Activated B cell treated with CpG ODN at 0.5 μM for 24 hours (primary cell): ENCODE measurements around the gene PPM1N. TPM values are rescaled to one million over a fixed set of nuclear protein-coding genes. Genes with fewer than 3 reads are reported as not detected.

ENCODE experiments used
- ATAC-seq: fragments of 200-7000 bp; cut with Tn5 transposase; one replicate; pipeline ENCODE4 v1.10.0; 2021; ENCODE audit warnings: low read depth, mild to moderate bottlenecking, moderate library complexity
- CTCF ChIA-PET: fragments of 350-600 bp; sonication (Branson Sonifier 250); formaldehyde crosslinking; loops from one replicate; lab custom pipeline; 2021; ENCODE audit warnings: antibody characterized with exemption; lab: Charles Lee
- POLR2A ChIA-PET: fragments of 350-600 bp; sonication (Branson Sonifier 250); formaldehyde crosslinking; loops from one replicate; lab custom pipeline; 2021; ENCODE audit warnings: antibody characterized with exemption; lab: Charles Lee
- DNase-seq: peaks from one replicate; pipeline ENCODE4 v3.0.0; 2022
- H3K27ac Mint-ChIP-seq: one replicate; pipeline ENCODE4 v1.8.0; 2020; ENCODE audit warnings: mixed read lengths
- H3K27me3 Mint-ChIP-seq: one replicate; pipeline ENCODE4 v1.8.0; 2021; ENCODE audit warnings: mixed read lengths
- H3K36me3 Mint-ChIP-seq: one replicate; pipeline ENCODE4 v1.8.0; 2021; ENCODE audit warnings: low read depth, mixed read lengths
- H3K4me1 Mint-ChIP-seq: one replicate; pipeline ENCODE4 v1.8.0; 2021; ENCODE audit warnings: mixed read lengths
- H3K4me3 Mint-ChIP-seq: one replicate; pipeline ENCODE4 v1.8.0; 2020; ENCODE audit warnings: mild to moderate bottlenecking, mixed read lengths
- H3K9me3 Mint-ChIP-seq: one replicate; pipeline ENCODE4 v1.8.0; 2020; ENCODE audit warnings: mixed read lengths
- intact Hi-C: fragments of 100-400 bp; cut with micrococcal nuclease; formaldehyde crosslinking; loops from one replicate; pipeline ENCODE4 v1.15.1; 2024
- total RNA-seq: library from RNA; stranded (reverse); gene quantifications from 2 replicates; pipeline ENCODE4 v1.2.3, GENCODE V29; 2022
- TF ChIP-seq, protein P1 (sequence below): fragments of 200-600 bp; IDR thresholded peaks from one replicate; pipeline ENCODE4 v1.8.0; 2022; ENCODE audit warnings: antibody characterized with exemption, mild to moderate bottlenecking

The PPM1N gene
- total RNA-seq, 1 donor from 2014 or later = 0.80 TPM

DNA sequence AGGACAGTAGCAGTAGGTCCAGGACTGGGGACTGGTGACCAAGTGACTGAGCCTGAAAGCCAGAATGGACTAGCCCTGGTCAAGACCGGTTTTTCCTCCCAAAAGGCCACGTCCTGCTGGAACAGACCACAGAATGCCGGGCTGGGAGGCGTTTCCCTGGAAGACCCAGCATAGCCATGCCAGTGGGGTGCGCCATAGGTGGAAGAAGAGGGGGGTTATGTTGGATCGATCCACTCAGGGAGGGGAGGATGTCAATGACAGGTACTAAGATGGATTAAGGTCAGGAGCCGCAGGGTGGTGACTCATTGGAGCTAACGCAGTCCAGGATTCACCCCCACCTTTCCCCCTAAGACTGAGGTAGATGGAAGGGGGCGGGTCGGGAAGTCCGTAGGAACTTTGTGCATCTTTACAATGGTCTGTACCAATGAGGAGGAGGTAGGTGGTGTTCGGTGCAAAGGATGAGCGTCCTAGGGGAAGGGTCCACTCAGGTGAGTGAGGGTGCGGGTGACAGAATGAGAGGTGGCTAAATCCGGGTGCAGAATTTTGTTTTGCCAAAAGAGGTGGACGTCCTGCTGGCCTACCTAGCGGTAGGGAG, 30.0 kb downstream of the PPM1N start:
- ChIA-PET POLR2A (interaction anchor here (0.5 to 2.4 kb wide), 5 partner anchors 12 to 190 kb away, joined by 3 to 6 read pairs (median 4); no protein-coding TSS in a partner anchor), CTCF (interaction anchor here (2.2 kb wide), 1 partner anchor 30 kb away, joined by 7 read pairs; no protein-coding TSS in a partner anchor)
- Mint-ChIP-seq H3K27me3 (no peaks in the 10 kb centered on the region), H3K36me3 (peaks cover 45% of the 10 kb centered on the region), H3K9me3 (no peaks in the 10 kb centered on the region), H3K27ac (peak overlapping the region; percentile 41), H3K4me1 (peaks cover 30% of the 10 kb centered on the region), H3K4me3 (no peak overlapping the region)
- TF ChIP-seq, protein P1, sequence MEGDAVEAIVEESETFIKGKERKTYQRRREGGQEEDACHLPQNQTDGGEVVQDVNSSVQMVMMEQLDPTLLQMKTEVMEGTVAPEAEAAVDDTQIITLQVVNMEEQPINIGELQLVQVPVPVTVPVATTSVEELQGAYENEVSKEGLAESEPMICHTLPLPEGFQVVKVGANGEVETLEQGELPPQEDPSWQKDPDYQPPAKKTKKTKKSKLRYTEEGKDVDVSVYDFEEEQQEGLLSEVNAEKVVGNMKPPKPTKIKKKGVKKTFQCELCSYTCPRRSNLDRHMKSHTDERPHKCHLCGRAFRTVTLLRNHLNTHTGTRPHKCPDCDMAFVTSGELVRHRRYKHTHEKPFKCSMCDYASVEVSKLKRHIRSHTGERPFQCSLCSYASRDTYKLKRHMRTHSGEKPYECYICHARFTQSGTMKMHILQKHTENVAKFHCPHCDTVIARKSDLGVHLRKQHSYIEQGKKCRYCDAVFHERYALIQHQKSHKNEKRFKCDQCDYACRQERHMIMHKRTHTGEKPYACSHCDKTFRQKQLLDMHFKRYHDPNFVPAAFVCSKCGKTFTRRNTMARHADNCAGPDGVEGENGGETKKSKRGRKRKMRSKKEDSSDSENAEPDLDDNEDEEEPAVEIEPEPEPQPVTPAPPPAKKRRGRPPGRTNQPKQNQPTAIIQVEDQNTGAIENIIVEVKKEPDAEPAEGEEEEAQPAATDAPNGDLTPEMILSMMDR = no peak
- no peak for ATAC-seq
- DNase-seq = no peak
- intact Hi-C loops = no loop called here

- no peaks in the 10 kb centered on the region for H3K9me3 Mint-ChIP-seq
- ATAC-seq = peak; percentile 31
- POLR2A ChIA-PET = interaction anchor here (0.5 to 2.4 kb wide), 6 partner anchors 11 to 189 kb away, joined by 3 to 6 read pairs (median 4); no protein-coding TSS in a partner anchor
- no peaks in the 10 kb centered on the region for H3K27me3 Mint-ChIP-seq
- TF ChIP-seq, protein P1 = no peak
- intact Hi-C loops = no loop called here
- peaks cover 39% of the 10 kb centered on the region for H3K36me3 Mint-ChIP-seq
- H3K4me3 Mint-ChIP-seq = peak overlapping the region; percentile 44
- CTCF ChIA-PET = no interaction called here
- peak overlapping the region; percentile 18 for H3K27ac Mint-ChIP-seq
- H3K4me1 Mint-ChIP-seq = peaks cover 23% of the 10 kb centered on the region
- no peak for DNase-seq
Observed at GRCh38 chr19:45528744-45529419, 30.6 kb downstream of the PPM1N start.

GRCh38 chr19:45529420-45529785, 31.2 kb downstream of the PPM1N start:
- POLR2A ChIA-PET = interaction anchor here (0.7 to 1.2 kb wide), 3 partner anchors 11 to 30 kb away, joined by 3 to 5 read pairs (median 3); no protein-coding TSS in a partner anchor
- peak overlapping the region; percentile 44 for H3K4me3 Mint-ChIP-seq
- ATAC-seq (no peak), DNase-seq (no peak)
- peaks cover 22% of the 10 kb centered on the region for H3K4me1 Mint-ChIP-seq
- no peaks in the 10 kb centered on the region for H3K9me3 Mint-ChIP-seq
- TF ChIP-seq, protein P1 = no peak
- intact Hi-C loops = no loop called here
- CTCF ChIA-PET = no interaction called here
- peak overlapping the region; percentile 18 for H3K27ac Mint-ChIP-seq
- H3K36me3 Mint-ChIP-seq = peaks cover 34% of the 10 kb centered on the region
- H3K27me3 Mint-ChIP-seq = no peaks in the 10 kb centered on the region

DNA sequence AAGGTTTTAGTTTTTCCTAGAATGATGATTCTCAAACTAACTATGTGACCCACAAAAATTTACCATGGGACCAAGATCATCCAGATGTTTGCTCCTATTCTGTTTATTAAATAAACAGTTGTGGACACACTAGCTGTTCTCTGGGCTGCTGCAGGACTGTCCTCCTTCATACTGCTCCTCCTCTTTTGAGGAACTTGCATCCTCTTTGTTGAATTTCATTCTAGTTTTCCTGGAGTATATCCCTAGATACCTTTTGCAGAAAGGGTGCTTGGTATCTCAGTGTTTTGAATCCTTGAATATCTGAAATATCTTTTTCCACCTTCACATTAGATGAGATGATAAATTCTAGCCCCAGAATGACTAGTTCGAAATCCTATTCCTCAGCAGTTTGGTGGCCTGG, 33.1 kb downstream of the PPM1N start:
- intact Hi-C loops = no loop called here
- CTCF ChIA-PET = interaction anchor here (1.3 kb wide), 1 partner anchor 27 kb away, joined by 4 read pairs; no protein-coding TSS in a partner anchor

More for the DNA sequence above, 33.1 kb downstream of the PPM1N start:
- no peak overlapping the region for H3K27ac Mint-ChIP-seq
- no peak for ATAC-seq
- peaks cover 18% of the 10 kb centered on the region for H3K36me3 Mint-ChIP-seq
- H3K27me3 Mint-ChIP-seq = no peaks in the 10 kb centered on the region
- peaks cover 16% of the 10 kb centered on the region for H3K4me1 Mint-ChIP-seq
- TF ChIP-seq, protein P1 = no peak
- no peak overlapping the region for H3K4me3 Mint-ChIP-seq
- POLR2A ChIA-PET = no interaction called here
- DNase-seq = no peak
- no peaks in the 10 kb centered on the region for H3K9me3 Mint-ChIP-seq
